GM12892 (cell line): ENCODE data around the gene ATP1A3.

Source experiments
- POLR2AphosphoS5 ChIP-seq: IDR thresholded peaks from 2 replicates; pipeline ENCODE4 v1.6.1; 2011; ENCODE audit warnings: low read depth, low read length, control low read depth
- TAF1 ChIP-seq: IDR thresholded peaks from 2 replicates; pipeline ENCODE4 v1.6.1; 2011; ENCODE audit warnings: low read depth, mild to moderate bottlenecking, control low read depth, low read length, borderline replicate concordance

GRCh38 chr19:41999878-42000208, 5.8 kb upstream of the ATP1A3 start:
- TF ChIP-seq POLR2AphosphoS5 (no peak), TAF1 (no peak)
